Panc1 (cell line): ENCODE data around the gene FAF2. TPM values are rescaled to one million over a fixed set of nuclear protein-coding genes. Genes with fewer than 3 reads are reported as not detected.

Source experiments
- ATAC-seq: fragments of 200-7000 bp; cut with Tn5 transposase; 2 replicates; pipeline ENCODE4 v1.9.1; 2020; ENCODE audit warnings: mild to moderate bottlenecking, moderate library complexity
- BruUV-seq: library from RNA; stranded (reverse); fragments of 400-500 nt; replicated peaks from 2 replicates; lab custom pipeline; 2021; lab: Mats Ljungman, UMichigan
- CTCF ChIA-PET: fragments of 300-600 bp; sonication (Branson Sonifier 250); formaldehyde crosslinking; loops from one replicate; lab custom pipeline; 2022; ENCODE audit warnings: antibody characterized with exemption; lab: Charles Lee
- POLR2A ChIA-PET: fragments of 300-600 bp; sonication (Branson Sonifier 250); formaldehyde crosslinking; loops from one replicate; lab custom pipeline; 2022; ENCODE audit warnings: antibody characterized with exemption; lab: Charles Lee
- DNase-seq: peaks from one replicate; pipeline ENCODE4 v3.0.0-alpha.2; 2010; ENCODE audit warnings: low read depth, low spot score
- H3K27ac ChIP-seq: 2 replicates; pipeline ENCODE4 v1.5.1; 2011; ENCODE audit warnings: mild to moderate bottlenecking, low read length, inconsistent platforms
- H3K27me3 ChIP-seq: fragments of 200-500 bp; sonication (Bioruptor generic); 2 replicates; pipeline ENCODE4 v1.6.0; 2014; ENCODE audit warnings: low read length, inconsistent platforms; ENCODE audit not compliant: control insufficient read depth, insufficient read depth
- H3K36me3 ChIP-seq: fragments of 200-500 bp; sonication (Bioruptor generic); 2 replicates; pipeline ENCODE4 v1.5.1; 2014; ENCODE audit warnings: inconsistent platforms, mild to moderate bottlenecking, low read length, moderate library complexity; ENCODE audit not compliant: control insufficient read depth, insufficient read depth
- H3K4me1 ChIP-seq: 2 replicates; pipeline ENCODE4 v1.5.1; 2011; ENCODE audit warnings: inconsistent platforms, mild to moderate bottlenecking, low read length, moderate library complexity; ENCODE audit not compliant: control insufficient read depth, insufficient read depth
- H3K4me3 ChIP-seq, 2 experiments: 2 replicates each; pipeline ENCODE4 v1.5.1; 2011 to 2012; ENCODE audit warnings: low read depth in 2 of 2, low read length in 2 of 2, mild to moderate bottlenecking in 2 of 2, inconsistent platforms in 1 of 2, moderate library complexity in 1 of 2
- H3K9me3 ChIP-seq: fragments of 200-500 bp; sonication (Bioruptor generic); 2 replicates; pipeline ENCODE4 v1.5.1; 2014; ENCODE audit warnings: low read depth, mild to moderate bottlenecking, inconsistent platforms, low read length, moderate library complexity; ENCODE audit not compliant: control insufficient read depth, insufficient read depth
- POLR2AphosphoS5 ChIP-seq: IDR thresholded peaks from 2 replicates; pipeline ENCODE4 v1.6.1; 2012; ENCODE audit warnings: mild to moderate bottlenecking, low read depth, low read length, moderate library complexity
- SIN3A ChIP-seq: IDR thresholded peaks from 2 replicates; pipeline ENCODE4 v1.6.1; 2012; ENCODE audit warnings: low read depth, mild to moderate bottlenecking, low read length, moderate library complexity, borderline replicate concordance; ENCODE audit not compliant: insufficient read depth
- TCF7L2 ChIP-seq: IDR thresholded peaks from 2 replicates; pipeline ENCODE4 v1.6.1; 2011; ENCODE audit warnings: mild to moderate bottlenecking, low read depth, low read length, inconsistent platforms
- in situ Hi-C: cut with HindIII; loops from 2 replicates; pipeline ENCODE4 v1.10.0; 2016; ENCODE audit warnings: low sequenced_read_pairs, low pct_unique_long_range_greater_than_20kb
- intact Hi-C: fragments of 100-400 bp; cut with micrococcal nuclease; formaldehyde crosslinking; loops from one replicate; pipeline ENCODE4 v1.10.0; 2022; ENCODE audit not compliant: unreplicated experiment
- total RNA-seq: library from RNA; stranded (reverse); gene quantifications from one replicate; pipeline ENCODE4 v1.2.1, GENCODE V29; 2021; ENCODE audit not compliant: unreplicated experiment
- TF ChIP-seq, protein P1 (sequence below), 2 experiments: IDR thresholded peaks; 2 replicates each; pipeline ENCODE4 v1.6.1; 2011 to 2012; ENCODE audit warnings: low read depth in 2 of 2, control low read depth in 1 of 2, low read length in 1 of 2, mild to moderate bottlenecking in 1 of 2, moderate library complexity in 1 of 2; ENCODE audit not compliant: insufficient read depth in 1 of 2
- TF ChIP-seq, protein P2 (sequence below): fragments of 450-650 bp; IDR thresholded peaks from 2 replicates; pipeline ENCODE4 v1.5.1; 2017; ENCODE audit warnings: mild to moderate bottlenecking

The FAF2 gene
- total RNA-seq, 1 experiment from 2014 or later, result 86.6 TPM

DNA sequence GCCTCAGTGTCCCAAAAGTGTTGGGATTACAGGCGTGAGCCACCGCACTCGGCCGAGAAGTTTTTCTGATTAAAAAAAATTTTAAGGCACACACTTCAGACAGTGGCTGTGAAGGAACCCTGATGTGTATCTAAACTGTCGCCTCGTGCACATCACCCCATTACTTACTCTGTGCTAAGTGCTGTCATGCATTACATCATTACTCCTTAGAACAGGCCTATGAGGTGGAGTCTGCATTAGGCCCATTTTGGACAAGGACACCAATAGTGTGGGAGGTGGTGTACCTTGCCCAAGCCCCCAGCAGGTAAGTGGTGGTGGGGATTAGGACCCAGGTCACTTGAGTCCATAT lies 97.2 kb downstream of the FAF2 start:
- Histone ChIP-seq H3K27ac (no peak overlapping the region), H3K4me1 (peaks cover 37% of the 10 kb centered on the region), H3K27me3 (no peaks in the 10 kb centered on the region), H3K4me3 (no peak overlapping the region), H3K36me3 (no peaks in the 10 kb centered on the region), H3K9me3 (no peaks in the 10 kb centered on the region)
- ATAC-seq (no peak), DNase-seq (no peak)
- in situ Hi-C loops (no loop called here), intact Hi-C loops (no loop called here)
- BruUV-seq, result no TSS peak
- CTCF ChIA-PET, result no interaction called here
- TF ChIP-seq POLR2AphosphoS5, result no peak
- TF ChIP-seq, protein P1, sequence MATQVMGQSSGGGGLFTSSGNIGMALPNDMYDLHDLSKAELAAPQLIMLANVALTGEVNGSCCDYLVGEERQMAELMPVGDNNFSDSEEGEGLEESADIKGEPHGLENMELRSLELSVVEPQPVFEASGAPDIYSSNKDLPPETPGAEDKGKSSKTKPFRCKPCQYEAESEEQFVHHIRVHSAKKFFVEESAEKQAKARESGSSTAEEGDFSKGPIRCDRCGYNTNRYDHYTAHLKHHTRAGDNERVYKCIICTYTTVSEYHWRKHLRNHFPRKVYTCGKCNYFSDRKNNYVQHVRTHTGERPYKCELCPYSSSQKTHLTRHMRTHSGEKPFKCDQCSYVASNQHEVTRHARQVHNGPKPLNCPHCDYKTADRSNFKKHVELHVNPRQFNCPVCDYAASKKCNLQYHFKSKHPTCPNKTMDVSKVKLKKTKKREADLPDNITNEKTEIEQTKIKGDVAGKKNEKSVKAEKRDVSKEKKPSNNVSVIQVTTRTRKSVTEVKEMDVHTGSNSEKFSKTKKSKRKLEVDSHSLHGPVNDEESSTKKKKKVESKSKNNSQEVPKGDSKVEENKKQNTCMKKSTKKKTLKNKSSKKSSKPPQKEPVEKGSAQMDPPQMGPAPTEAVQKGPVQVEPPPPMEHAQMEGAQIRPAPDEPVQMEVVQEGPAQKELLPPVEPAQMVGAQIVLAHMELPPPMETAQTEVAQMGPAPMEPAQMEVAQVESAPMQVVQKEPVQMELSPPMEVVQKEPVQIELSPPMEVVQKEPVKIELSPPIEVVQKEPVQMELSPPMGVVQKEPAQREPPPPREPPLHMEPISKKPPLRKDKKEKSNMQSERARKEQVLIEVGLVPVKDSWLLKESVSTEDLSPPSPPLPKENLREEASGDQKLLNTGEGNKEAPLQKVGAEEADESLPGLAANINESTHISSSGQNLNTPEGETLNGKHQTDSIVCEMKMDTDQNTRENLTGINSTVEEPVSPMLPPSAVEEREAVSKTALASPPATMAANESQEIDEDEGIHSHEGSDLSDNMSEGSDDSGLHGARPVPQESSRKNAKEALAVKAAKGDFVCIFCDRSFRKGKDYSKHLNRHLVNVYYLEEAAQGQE (IDR thresholded peaks at IDR 0.05; ENCODE audit: insufficient read depth in 1 of 2, low read depth in 2 of 2, low read length in 1 of 2), result no peak
- no peak for TF ChIP-seq TCF7L2
- no peak for TF ChIP-seq SIN3A
- TF ChIP-seq, protein P2, sequence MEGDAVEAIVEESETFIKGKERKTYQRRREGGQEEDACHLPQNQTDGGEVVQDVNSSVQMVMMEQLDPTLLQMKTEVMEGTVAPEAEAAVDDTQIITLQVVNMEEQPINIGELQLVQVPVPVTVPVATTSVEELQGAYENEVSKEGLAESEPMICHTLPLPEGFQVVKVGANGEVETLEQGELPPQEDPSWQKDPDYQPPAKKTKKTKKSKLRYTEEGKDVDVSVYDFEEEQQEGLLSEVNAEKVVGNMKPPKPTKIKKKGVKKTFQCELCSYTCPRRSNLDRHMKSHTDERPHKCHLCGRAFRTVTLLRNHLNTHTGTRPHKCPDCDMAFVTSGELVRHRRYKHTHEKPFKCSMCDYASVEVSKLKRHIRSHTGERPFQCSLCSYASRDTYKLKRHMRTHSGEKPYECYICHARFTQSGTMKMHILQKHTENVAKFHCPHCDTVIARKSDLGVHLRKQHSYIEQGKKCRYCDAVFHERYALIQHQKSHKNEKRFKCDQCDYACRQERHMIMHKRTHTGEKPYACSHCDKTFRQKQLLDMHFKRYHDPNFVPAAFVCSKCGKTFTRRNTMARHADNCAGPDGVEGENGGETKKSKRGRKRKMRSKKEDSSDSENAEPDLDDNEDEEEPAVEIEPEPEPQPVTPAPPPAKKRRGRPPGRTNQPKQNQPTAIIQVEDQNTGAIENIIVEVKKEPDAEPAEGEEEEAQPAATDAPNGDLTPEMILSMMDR, result no peak
- POLR2A ChIA-PET, result no interaction called here

DNA sequence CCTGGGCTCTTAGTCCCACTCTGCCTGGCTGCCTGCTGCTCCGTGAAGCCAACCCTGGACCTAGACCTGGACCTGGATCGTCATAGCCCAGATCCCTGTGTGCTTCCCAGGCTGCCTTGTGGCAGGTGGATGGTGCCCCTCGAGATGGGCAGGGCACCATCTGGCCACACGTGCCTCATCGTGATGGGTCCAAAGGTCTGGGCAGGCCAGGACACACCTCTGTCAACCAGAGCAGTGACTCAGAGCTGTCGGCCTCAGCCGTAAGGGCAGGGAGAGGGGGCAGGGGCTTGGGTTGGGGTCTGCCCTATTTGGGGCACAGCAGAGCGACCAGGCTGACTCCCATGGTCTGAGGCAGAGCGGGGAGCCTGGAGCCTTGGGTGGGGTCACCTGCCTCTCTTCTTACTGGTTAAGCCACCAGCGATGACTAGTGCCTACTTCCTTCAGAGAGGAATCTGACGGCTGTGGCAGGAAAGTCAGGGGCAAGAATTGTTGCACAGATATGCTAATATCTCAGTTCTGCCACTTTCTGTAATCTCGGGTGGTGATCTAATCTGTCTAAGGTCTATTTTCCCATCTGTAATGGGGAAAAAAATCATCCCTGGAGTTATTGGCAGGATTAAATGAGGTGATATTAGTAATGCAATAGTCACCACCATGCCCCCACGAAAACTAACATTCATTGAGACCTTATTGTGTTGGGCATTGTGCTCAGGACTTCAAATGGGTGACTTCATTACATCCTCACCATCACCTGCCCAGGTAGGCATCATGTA lies 97.7 kb downstream of the FAF2 start:
- BruUV-seq, result no TSS peak
- in situ Hi-C loops, result no loop called here
- Histone ChIP-seq H3K4me1 (peaks cover 32% of the 10 kb centered on the region), H3K4me3 (no peak overlapping the region), H3K9me3 (no peaks in the 10 kb centered on the region), H3K27ac (no peak overlapping the region), H3K36me3 (no peaks in the 10 kb centered on the region), H3K27me3 (no peaks in the 10 kb centered on the region)
- no peak for ATAC-seq
- TF ChIP-seq POLR2AphosphoS5, result no peak
- ChIA-PET POLR2A (no interaction called here), CTCF (no interaction called here)
- intact Hi-C loops, result no loop called here
- DNase-seq, result no peak

DNA sequence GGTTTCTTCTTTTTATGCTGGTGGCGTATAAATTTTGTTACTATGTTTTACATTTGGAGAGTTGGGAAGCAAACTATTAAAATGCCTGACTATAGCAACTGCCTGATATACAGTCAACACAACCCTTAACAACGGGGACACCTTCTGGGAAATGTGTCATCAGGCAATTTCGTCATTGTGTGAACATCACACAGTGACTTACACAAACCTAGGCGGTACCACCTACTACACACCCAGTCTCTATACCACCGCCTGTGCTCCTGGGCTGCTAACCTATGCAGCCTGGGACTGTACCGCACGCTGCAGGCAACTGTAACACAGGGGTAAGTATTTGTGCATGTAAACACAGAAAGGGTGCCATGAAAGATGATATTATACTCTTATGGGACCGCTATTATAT lies 99.6 kb downstream of the FAF2 start:
- ChIA-PET POLR2A (no interaction called here), CTCF (no interaction called here)
- BruUV-seq, result no TSS peak
- intact Hi-C loops (no loop called here), in situ Hi-C loops (no loop called here)
- Histone ChIP-seq H3K27me3 (no peaks in the 10 kb centered on the region), H3K36me3 (no peaks in the 10 kb centered on the region), H3K4me1 (peaks cover 16% of the 10 kb centered on the region), H3K27ac (no peak overlapping the region), H3K9me3 (no peaks in the 10 kb centered on the region), H3K4me3 (no peak overlapping the region)
- ATAC-seq, result no peak
- DNase-seq, result no peak
- TF ChIP-seq, protein P1 (IDR thresholded peaks at IDR 0.05; ENCODE audit: insufficient read depth in 1 of 2, low read depth in 2 of 2, low read length in 1 of 2), result no peak
- TF ChIP-seq POLR2AphosphoS5 (no peak), TCF7L2 (no peak), SIN3A (no peak)
- TF ChIP-seq, protein P2, result no peak
